ENCODE results near the gene ZNF469. TPM values are rescaled to one million over a fixed set of nuclear protein-coding genes. Genes with fewer than 3 reads are reported as not detected.

ZNF469 gene
- total and polyA plus RNA-seq, 4 donors: 0.04 to 0.50 (median 0.36) TPM

GRCh38 chr16:88368036-88368435 is 14.7 kb upstream of the ZNF469 start:
- WGBS: 90% methylated on average over 13 of the region's 13 CpGs
- DNase-seq (ENCODE audit: low spot score): no peak
- TF ChIP-seq RAD21 (IDR thresholded peaks at IDR 0.05): no peak
- TF ChIP-seq HNF4A (conservative IDR thresholded peaks at IDR 0.05): no peak
- TF ChIP-seq, protein P1, sequence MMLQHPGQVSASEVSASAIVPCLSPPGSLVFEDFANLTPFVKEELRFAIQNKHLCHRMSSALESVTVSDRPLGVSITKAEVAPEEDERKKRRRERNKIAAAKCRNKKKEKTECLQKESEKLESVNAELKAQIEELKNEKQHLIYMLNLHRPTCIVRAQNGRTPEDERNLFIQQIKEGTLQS (IDR thresholded peaks at IDR 0.05): no peak
- Histone ChIP-seq H3K4me3 (ENCODE audit: low read depth in 1 of 3, low read length in 3 of 3) (no peak overlapping the region), H3K9ac (ENCODE audit: low read depth in 1 of 2, low read length in 2 of 2) (no peak overlapping the region), H3K27ac (ENCODE audit: low read depth in 1 of 2, low read length in 2 of 2) (no peak overlapping the region), H3K27me3 (ENCODE audit: control insufficient read depth in 4 of 4, insufficient read depth in 4 of 4, low read length in 3 of 4) (no peaks in the 10 kb centered on the region), H3K36me3 (ENCODE audit: control insufficient read depth in 4 of 4, insufficient read depth in 3 of 4, low read depth in 1 of 4, low read length in 3 of 4) (no peaks in the 10 kb centered on the region), H3K9me3 (ENCODE audit: control insufficient read depth in 4 of 4, low read length in 3 of 4) (peaks cover 0 to 2% (median 0%) of the 10 kb centered on the region in 4 donors), H3K4me1 (ENCODE audit: control insufficient read depth in 4 of 4, insufficient read depth in 4 of 4, low read length in 3 of 4) (no peaks in the 10 kb centered on the region)

- H3K27ac ChIP-seq (ENCODE audit: low read depth in 1 of 2, low read length in 2 of 2): no peak overlapping the region
- peaks cover 0 to 2% (median 0%) of the 10 kb centered on the region in 4 donors for H3K9me3 ChIP-seq (ENCODE audit: control insufficient read depth in 4 of 4, low read length in 3 of 4)
- H3K4me3 ChIP-seq (ENCODE audit: low read depth in 1 of 3, low read length in 3 of 3): no peak overlapping the region
- no peaks in the 10 kb centered on the region for H3K4me1 ChIP-seq (ENCODE audit: control insufficient read depth in 4 of 4, insufficient read depth in 4 of 4, low read length in 3 of 4)
- no peak for DNase-seq (ENCODE audit: low spot score)
- no peak overlapping the region for H3K9ac ChIP-seq (ENCODE audit: low read depth in 1 of 2, low read length in 2 of 2)
- 81% methylated on average over 7 of the region's 7 CpGs for WGBS
- no peaks in the 10 kb centered on the region for H3K27me3 ChIP-seq (ENCODE audit: control insufficient read depth in 4 of 4, insufficient read depth in 4 of 4, low read length in 3 of 4)
- TF ChIP-seq JUND (IDR thresholded peaks at IDR 0.05) (no peak), TAF1 (conservative IDR thresholded peaks at IDR 0.05) (no peak), HNF4A (conservative IDR thresholded peaks at IDR 0.05) (no peak), EGR1 (IDR thresholded peaks at IDR 0.05; ENCODE audit: low read depth in 2 of 2) (no peak), FOXA1 (IDR thresholded peaks at IDR 0.05) (no peak)
- TF ChIP-seq, protein P2, sequence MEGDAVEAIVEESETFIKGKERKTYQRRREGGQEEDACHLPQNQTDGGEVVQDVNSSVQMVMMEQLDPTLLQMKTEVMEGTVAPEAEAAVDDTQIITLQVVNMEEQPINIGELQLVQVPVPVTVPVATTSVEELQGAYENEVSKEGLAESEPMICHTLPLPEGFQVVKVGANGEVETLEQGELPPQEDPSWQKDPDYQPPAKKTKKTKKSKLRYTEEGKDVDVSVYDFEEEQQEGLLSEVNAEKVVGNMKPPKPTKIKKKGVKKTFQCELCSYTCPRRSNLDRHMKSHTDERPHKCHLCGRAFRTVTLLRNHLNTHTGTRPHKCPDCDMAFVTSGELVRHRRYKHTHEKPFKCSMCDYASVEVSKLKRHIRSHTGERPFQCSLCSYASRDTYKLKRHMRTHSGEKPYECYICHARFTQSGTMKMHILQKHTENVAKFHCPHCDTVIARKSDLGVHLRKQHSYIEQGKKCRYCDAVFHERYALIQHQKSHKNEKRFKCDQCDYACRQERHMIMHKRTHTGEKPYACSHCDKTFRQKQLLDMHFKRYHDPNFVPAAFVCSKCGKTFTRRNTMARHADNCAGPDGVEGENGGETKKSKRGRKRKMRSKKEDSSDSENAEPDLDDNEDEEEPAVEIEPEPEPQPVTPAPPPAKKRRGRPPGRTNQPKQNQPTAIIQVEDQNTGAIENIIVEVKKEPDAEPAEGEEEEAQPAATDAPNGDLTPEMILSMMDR (IDR thresholded peaks at IDR 0.05; ENCODE audit: low read depth, low read length, missing input control): no peak
- no peaks in the 10 kb centered on the region for H3K36me3 ChIP-seq (ENCODE audit: control insufficient read depth in 4 of 4, insufficient read depth in 3 of 4, low read depth in 1 of 4, low read length in 3 of 4)
These were observed 13.8 kb upstream of the ZNF469 start for GRCh38 chr16:88368994-88369393.

GRCh38 chr16:88369447-88370008 is 13.2 kb upstream of the ZNF469 start:
- DNase-seq (ENCODE audit: low spot score): no peak
- TF ChIP-seq YY1 (IDR thresholded peaks at IDR 0.05): no peak
- TF ChIP-seq HNF4G (IDR thresholded peaks at IDR 0.05): no peak
- TF ChIP-seq EGR1 (IDR thresholded peaks at IDR 0.05; ENCODE audit: low read depth in 2 of 2): no peak
- WGBS: 81% methylated on average over 14 of the region's 14 CpGs

DNA sequence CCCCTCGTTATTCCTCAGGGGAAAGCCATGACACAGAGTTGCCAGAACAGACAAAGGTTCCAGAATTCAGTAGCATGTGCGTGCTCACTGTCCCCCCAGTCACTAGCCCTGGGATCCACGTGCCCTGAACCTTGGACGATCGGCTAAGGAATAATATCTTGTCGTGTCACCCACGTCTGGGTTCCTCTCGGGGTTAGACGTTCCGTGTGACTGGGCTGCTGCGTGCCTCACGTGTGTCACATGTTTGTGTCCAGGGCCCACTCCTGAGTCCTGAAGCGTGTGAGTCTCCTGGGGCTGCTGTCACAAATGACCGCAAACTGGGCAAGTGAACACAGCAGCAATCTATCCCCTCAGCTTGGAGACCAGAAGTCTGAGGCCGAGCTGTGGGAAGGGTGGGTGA is 12.4 kb upstream of the ZNF469 start:
- WGBS: 88% methylated on average over 15 of the region's 15 CpGs
- Histone ChIP-seq H3K9me3 (ENCODE audit: control insufficient read depth in 4 of 4, low read length in 3 of 4) (peaks cover 0 to 2% (median 0%) of the 10 kb centered on the region in 4 donors), H3K27me3 (ENCODE audit: control insufficient read depth in 4 of 4, insufficient read depth in 4 of 4, low read length in 3 of 4) (no peaks in the 10 kb centered on the region), H3K4me3 (ENCODE audit: low read depth in 1 of 3, low read length in 3 of 3) (no peak overlapping the region), H3K36me3 (ENCODE audit: control insufficient read depth in 4 of 4, insufficient read depth in 3 of 4, low read depth in 1 of 4, low read length in 3 of 4) (no peaks in the 10 kb centered on the region), H3K9ac (ENCODE audit: low read depth in 1 of 2, low read length in 2 of 2) (no peak overlapping the region), H3K27ac (ENCODE audit: low read depth in 1 of 2, low read length in 2 of 2) (no peak overlapping the region), H3K4me1 (ENCODE audit: control insufficient read depth in 4 of 4, insufficient read depth in 4 of 4, low read length in 3 of 4) (no peaks in the 10 kb centered on the region)
- no peak for DNase-seq (ENCODE audit: low spot score)
- TF ChIP-seq YY1 (IDR thresholded peaks at IDR 0.05) (no peak), SP1 (IDR thresholded peaks at IDR 0.05) (no peak), REST (IDR thresholded peaks at IDR 0.05) (no peak)
- TF ChIP-seq, protein P1 (IDR thresholded peaks at IDR 0.05): no peak
- TF ChIP-seq, protein P2 (IDR thresholded peaks at IDR 0.05; ENCODE audit: low read depth, low read length, missing input control): no peak

More at GRCh38 chr16:88369447-88370008, 13.2 kb upstream of the ZNF469 start:
- Histone ChIP-seq H3K36me3 (ENCODE audit: control insufficient read depth in 4 of 4, insufficient read depth in 3 of 4, low read depth in 1 of 4, low read length in 3 of 4) (no peaks in the 10 kb centered on the region), H3K4me3 (ENCODE audit: low read depth in 1 of 3, low read length in 3 of 3) (no peak overlapping the region), H3K27ac (ENCODE audit: low read depth in 1 of 2, low read length in 2 of 2) (no peak overlapping the region), H3K4me1 (ENCODE audit: control insufficient read depth in 4 of 4, insufficient read depth in 4 of 4, low read length in 3 of 4) (no peaks in the 10 kb centered on the region), H3K9ac (ENCODE audit: low read depth in 1 of 2, low read length in 2 of 2) (no peak overlapping the region), H3K9me3 (ENCODE audit: control insufficient read depth in 4 of 4, low read length in 3 of 4) (peaks cover 0 to 2% (median 0%) of the 10 kb centered on the region in 4 donors), H3K27me3 (ENCODE audit: control insufficient read depth in 4 of 4, insufficient read depth in 4 of 4, low read length in 3 of 4) (no peaks in the 10 kb centered on the region)
